Breast epithelium (tissue), 4 donors: ENCODE measurements around the gene ZHX3. TPM values are rescaled to one million over a fixed set of nuclear protein-coding genes. Genes with fewer than 3 reads are reported as not detected.

Source experiments
- DNase-seq, 2 donors: peaks; one replicate each; pipeline ENCODE4 v3.0.0-alpha.2; 2019; ENCODE audit warnings: low spot score in 2 of 2
- H3K27ac ChIP-seq, 2 donors: fragments of 200-600 bp; sonication (generic) in 1 of 2; one replicate each; pipeline ENCODE4 v1.5.1; 2016 to 2019; ENCODE audit warnings: mild to moderate bottlenecking in 1 of 2
- H3K27me3 ChIP-seq, 2 donors: fragments of 200-600 bp; sonication (generic) in 1 of 2; one replicate each; pipeline versions ENCODE4 v1.5.1 to v1.6.0; 2017 to 2019; ENCODE audit warnings: control low read depth in 1 of 2, mild to moderate bottlenecking in 1 of 2
- H3K36me3 ChIP-seq: fragments of 200-600 bp; one replicate; pipeline ENCODE4 v1.5.1; 2019
- H3K4me1 ChIP-seq, 2 donors: fragments of 200-600 bp; sonication (generic); one replicate each; pipeline ENCODE4 v1.5.1; 2016 to 2019; ENCODE audit warnings: control low read depth in 1 of 2
- H3K4me3 ChIP-seq, 3 donors: fragments of 200-600 bp; sonication (generic); 1 replicate in 2 of 3; 2 replicates in 1 of 3; pipeline ENCODE4 v1.5.1; 2016 to 2019; ENCODE audit warnings: mild to moderate bottlenecking in 3 of 3, moderate library complexity in 2 of 3
- H3K9me3 ChIP-seq, 2 donors: fragments of 200-600 bp; sonication (generic) in 1 of 2; one replicate each; pipeline ENCODE4 v1.5.1; 2016 to 2019; ENCODE audit warnings: control low read depth in 1 of 2
- CTCF ChIP-seq, 3 donors: fragments of 450-650 bp; IDR thresholded peaks; one replicate each; pipeline ENCODE4 v1.5.1; 2016 to 2017; ENCODE audit warnings: antibody characterized with exemption in 3 of 3, mild to moderate bottlenecking in 3 of 3, moderate library complexity in 3 of 3
- POLR2A ChIP-seq: fragments of 450-650 bp; IDR thresholded peaks from one replicate; pipeline ENCODE4 v1.6.1; 2016; ENCODE audit warnings: antibody characterized with exemption, mild to moderate bottlenecking, moderate library complexity
- POLR2AphosphoS5 ChIP-seq, 3 donors: sonication (generic); formaldehyde crosslinking; IDR thresholded peaks; one replicate each; pipeline ENCODE4 v1.6.1; 2017; ENCODE audit warnings: antibody characterized with exemption in 3 of 3
- intact Hi-C: fragments of 100-400 bp; cut with DNase I; formaldehyde crosslinking; loops from one replicate; pipeline ENCODE4 v1.15.1; 2023; ENCODE audit warnings: low total_unique reads
- total RNA-seq, 3 donors: library from RNA; depleted of rRNA; stranded (reverse); fragments of >200 nt; gene quantifications; one replicate each; pipeline ENCODE4 v1.1.0, GENCODE V29; 2016

The ZHX3 gene
- total RNA-seq, 3 donors from 2014 or later: 34.4 to 35.7 (median 34.6) TPM

DNA sequence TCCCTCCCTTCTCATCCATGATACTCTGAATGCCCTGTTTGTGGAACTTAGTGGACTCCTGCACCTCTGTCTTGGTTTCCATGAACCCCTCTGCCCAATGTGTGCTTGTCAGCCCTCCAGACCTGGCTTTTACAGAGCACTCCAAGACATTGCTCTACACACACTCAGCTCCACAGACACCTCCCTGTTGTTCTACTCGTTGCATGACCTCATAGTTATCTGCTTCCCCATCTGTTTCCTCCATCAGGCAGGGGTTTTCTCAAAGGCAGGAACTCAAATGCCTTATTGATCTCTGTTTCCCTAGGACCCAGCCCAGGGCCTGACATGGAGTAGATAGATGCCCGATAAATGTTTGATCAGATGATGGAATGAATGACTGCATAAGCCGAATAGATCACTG lies 166.9 kb downstream of the ZHX3 start:
- intact Hi-C loops: no loop called here
- no peaks in the 10 kb centered on the region for H3K27me3 ChIP-seq
- H3K4me1 ChIP-seq: peaks cover 5 to 14% of the 10 kb centered on the region in 2 donors
- TF ChIP-seq CTCF (IDR thresholded peaks at IDR 0.05) (no peak), POLR2AphosphoS5 (IDR thresholded peaks at IDR 0.05) (no peak), POLR2A (no peak)
- peak overlapping the region; percentile 50 to 65 for H3K27ac ChIP-seq
- H3K4me3 ChIP-seq: no peak overlapping the region
- no peaks in the 10 kb centered on the region for H3K36me3 ChIP-seq
- no peak for DNase-seq
- H3K9me3 ChIP-seq: no peaks in the 10 kb centered on the region

DNA sequence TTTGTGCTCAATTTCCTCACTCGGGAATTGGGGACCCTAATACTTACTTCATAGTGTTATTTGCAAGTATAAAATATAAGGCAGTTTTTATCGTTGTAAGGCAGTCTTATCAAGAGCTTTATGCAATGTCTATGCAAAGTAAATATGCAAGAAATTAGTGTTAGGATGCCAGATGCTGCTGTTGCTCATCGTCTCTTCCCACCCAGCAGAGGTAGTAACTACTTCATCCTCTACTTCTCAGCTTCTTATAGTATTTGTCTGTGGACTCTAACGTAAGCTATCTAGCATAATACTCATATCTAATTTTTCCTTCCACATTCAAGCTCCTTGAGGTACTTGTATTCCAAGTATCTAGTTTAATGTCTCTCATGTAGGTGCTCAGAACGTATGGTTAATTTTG lies 168.6 kb downstream of the ZHX3 start:
- H3K36me3 ChIP-seq: no peaks in the 10 kb centered on the region
- H3K4me3 ChIP-seq: no peak overlapping the region
- intact Hi-C loops: no loop called here
- H3K9me3 ChIP-seq: no peaks in the 10 kb centered on the region
- no peak for DNase-seq
- H3K4me1 ChIP-seq: peaks cover 7 to 14% of the 10 kb centered on the region in 2 donors
- no peak overlapping the region for H3K27ac ChIP-seq
- no peaks in the 10 kb centered on the region for H3K27me3 ChIP-seq
- TF ChIP-seq POLR2A (no peak), CTCF (IDR thresholded peaks at IDR 0.05) (no peak), POLR2AphosphoS5 (IDR thresholded peaks at IDR 0.05) (no peak)

- Histone ChIP-seq H3K27me3 (no peaks in the 10 kb centered on the region), H3K4me1 (peaks cover 7 to 17% of the 10 kb centered on the region in 2 donors), H3K4me3 (no peak overlapping the region), H3K9me3 (no peaks in the 10 kb centered on the region), H3K27ac (peak overlapping the region; percentile 21 to 30), H3K36me3 (no peaks in the 10 kb centered on the region)
- no peak for DNase-seq
- intact Hi-C loops: no loop called here
- TF ChIP-seq POLR2AphosphoS5 (IDR thresholded peaks at IDR 0.05) (no peak), CTCF (IDR thresholded peaks at IDR 0.05) (no peak), POLR2A (no peak)
Measured at GRCh38 chr20:41147767-41148191, 169.8 kb downstream of the ZHX3 start.

DNA sequence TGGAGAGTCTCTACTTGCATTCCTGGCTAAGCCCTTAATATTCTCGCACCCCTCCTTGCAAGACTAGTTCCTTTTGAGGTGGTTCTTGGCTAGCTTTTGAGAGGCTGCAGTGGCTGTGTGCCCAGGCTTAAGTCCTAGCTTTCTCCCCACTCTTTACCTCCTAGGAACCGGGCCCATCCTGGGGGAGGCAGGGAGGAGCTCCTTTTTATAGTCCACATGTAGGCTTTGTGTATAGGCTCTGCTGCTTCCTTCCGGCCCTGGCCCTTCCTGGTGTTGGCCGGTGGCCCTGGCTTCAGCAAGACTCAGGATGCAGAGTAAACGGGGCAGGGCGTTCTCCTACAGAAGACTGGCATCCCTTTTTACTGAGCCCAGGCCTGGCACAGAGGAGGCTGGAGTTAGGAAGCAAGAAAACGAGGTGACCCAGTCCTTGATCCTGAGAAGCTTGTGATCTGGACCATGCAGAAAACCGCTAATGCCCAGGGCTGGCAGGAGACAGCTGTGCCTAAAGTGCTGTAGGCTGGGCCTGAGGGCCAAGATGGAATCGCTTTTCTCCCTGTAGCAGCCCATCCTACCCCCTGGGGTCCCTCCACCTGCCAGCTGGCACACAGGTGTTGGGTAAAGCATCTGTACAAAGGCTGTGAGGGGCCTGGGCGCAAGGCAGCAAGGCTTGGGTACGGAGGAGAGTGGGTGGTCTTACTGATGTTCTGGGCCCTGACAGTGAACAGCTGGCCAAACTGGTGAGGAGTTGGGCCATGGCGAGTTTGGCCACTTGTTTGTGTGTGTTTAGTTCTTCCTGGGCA lies 171.5 kb downstream of the ZHX3 start:
- peak overlapping the region in 2 of 3 donors; percentile 4 for H3K4me3 ChIP-seq
- no peaks in the 10 kb centered on the region for H3K27me3 ChIP-seq
- H3K9me3 ChIP-seq: no peaks in the 10 kb centered on the region
- intact Hi-C loops: no loop called here
- H3K4me1 ChIP-seq: peaks cover 6 to 22% of the 10 kb centered on the region in 2 donors
- no peak for DNase-seq
- TF ChIP-seq POLR2A (no peak), CTCF (IDR thresholded peaks at IDR 0.05) (no peak), POLR2AphosphoS5 (IDR thresholded peaks at IDR 0.05) (no peak)
- H3K27ac ChIP-seq: peak overlapping the region; percentile 37 to 84
- no peaks in the 10 kb centered on the region for H3K36me3 ChIP-seq

DNA sequence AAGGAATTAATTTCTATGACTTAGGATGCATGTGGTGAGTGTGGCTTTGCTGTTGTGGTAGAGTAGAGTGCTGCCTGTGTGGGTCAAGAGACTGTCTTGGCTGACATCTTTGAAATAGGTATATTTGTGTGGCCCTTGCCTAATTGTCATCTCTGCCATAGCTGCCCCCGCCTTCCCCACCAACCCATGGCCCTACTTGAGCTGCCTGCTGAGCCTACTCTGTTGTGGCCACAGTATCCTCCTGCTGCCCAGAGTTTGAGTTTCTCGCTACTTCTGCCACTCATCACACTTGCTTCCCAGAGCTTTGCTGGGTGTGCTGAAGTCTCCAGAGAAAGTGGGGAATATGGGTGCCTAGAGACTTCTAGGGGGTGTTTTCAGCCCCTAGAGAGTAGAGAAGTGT lies 172.2 kb downstream of the ZHX3 start:
- intact Hi-C loops: no loop called here
- H3K4me3 ChIP-seq: peak overlapping the region in 1 of 3 donors; percentile 4
- no peak for DNase-seq
- H3K9me3 ChIP-seq: no peaks in the 10 kb centered on the region
- no peak for TF ChIP-seq POLR2AphosphoS5 (IDR thresholded peaks at IDR 0.05)
- TF ChIP-seq CTCF (IDR thresholded peaks at IDR 0.05): no peak
- no peak for TF ChIP-seq POLR2A
- no peaks in the 10 kb centered on the region for H3K27me3 ChIP-seq
- no peaks in the 10 kb centered on the region for H3K36me3 ChIP-seq
- H3K4me1 ChIP-seq: peaks cover 12 to 21% of the 10 kb centered on the region in 2 donors
- peak overlapping the region; percentile 37 to 84 for H3K27ac ChIP-seq
